ENCODE results near the gene CATSPERE.

The CATSPERE gene

DNA sequence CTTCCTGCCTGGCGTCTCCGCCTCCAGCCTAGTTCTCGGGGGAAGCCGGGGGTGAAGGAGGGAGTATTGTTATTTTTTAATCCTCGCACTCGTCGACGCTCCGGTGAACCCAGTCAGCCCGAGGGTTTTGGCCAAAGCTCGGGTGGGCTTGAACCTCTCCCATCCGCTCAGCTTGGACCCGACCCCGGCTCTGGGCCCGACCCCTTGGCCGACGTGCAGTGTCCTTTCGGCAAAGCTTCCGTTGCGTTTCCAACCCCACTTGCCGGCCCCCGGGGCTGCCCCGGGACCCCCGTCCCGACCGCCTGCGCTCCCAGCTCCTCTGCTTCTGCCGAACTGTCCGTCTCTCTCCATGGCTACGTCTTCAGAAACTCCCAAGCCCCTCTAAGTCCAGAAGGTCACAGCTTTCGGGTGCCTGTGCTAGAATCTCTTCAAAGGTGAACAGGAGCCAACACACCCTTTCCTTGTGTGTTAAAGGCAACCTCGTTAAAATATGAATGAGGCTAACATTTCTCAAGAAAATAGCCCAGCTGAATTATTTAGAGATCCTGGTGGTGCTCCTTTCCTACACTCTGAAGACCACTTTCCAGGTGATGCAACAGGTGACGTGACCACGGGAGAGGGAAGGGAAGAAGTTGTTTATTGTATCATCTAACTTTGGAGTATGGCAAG, 192.5 kb downstream of the CATSPERE start:
- peaks cover 54% of the 10 kb centered on the region for H3K79me2 ChIP-seq (ENCODE audit: low read length)

DNA sequence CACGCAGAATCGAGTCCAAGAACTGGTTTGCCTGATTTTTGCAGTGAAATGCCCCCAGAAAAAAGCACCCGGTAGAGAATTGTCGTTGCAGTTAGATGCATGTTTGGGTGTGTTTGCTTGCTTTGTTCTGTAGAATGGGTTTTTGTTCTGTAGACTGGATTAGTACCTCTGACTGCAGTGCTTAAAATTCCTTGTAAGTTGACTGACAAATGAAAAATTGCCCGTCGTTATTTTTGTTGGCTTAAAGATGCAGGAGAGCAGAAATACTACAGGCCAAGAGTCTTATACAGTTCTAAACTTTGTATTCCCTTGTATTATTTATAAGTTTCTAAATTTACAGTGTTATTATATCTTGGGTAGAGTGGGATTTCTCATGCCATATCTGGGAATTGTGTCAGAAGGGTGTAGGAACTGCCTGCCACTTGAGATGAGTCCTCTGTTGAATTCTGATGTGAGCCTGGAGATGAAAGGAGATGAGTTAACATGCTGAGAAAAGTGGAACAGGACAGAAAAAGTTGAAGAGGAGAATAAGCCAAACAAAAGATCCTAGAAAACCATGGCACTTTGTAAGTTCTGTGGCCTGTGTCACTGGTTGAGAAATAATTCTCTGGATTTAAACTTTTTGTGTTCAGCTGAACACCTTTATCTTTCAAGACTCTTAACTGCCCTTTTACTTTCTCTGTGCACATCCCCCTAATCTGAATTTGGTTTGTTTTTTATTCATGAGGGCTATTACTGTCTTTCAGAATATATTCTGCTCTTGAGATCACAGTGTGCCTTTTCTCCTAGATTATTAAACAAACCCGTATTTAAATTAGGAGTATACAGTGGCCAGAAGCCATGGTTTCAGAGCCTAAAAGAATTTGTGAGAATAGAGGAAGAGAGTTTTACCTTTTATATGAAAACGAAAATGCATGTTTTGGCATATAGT, 193.3 kb downstream of the CATSPERE start:
- no peaks in the 10 kb centered on the region for H3K9me2 ChIP-seq (replicated peaks; ENCODE audit: insufficient read depth, low read length)
- TF ChIP-seq EZH2 (optimal IDR thresholded peaks at IDR 0.05; ENCODE audit: low read depth, low read length) (no peak), CTCF (IDR thresholded peaks at IDR 0.05; ENCODE audit: low read length) (no peak), EZH2phosphoT487 (IDR thresholded peaks at IDR 0.05; ENCODE audit: low read length) (no peak)
- H2AFZ ChIP-seq (ENCODE audit: low read length): peak overlapping the region; percentile 63; the same call in 1 of the 2 replicates
- peak; percentile 9 for DNase-seq
- H3K27me3 ChIP-seq (replicated peaks; ENCODE audit: insufficient read depth, low read length): no peaks in the 10 kb centered on the region
- H3K27ac ChIP-seq (ENCODE audit: low read length): no peak overlapping the region
- H3F3A ChIP-seq (ENCODE audit: insufficient read depth, low read length): no peaks in the 10 kb centered on the region
- H3K9ac ChIP-seq (ENCODE audit: low read length): peak overlapping the region; percentile 72; the same call in 1 of the 2 replicates
- peaks cover 19% of the 10 kb centered on the region for H3K4me1 ChIP-seq (ENCODE audit: low read length)
- peaks cover 62% of the 10 kb centered on the region for H3K79me2 ChIP-seq (ENCODE audit: low read length)
- H4K20me1 ChIP-seq (ENCODE audit: insufficient read depth, low read length): no peaks in the 10 kb centered on the region
- H3K36me3 ChIP-seq (replicated peaks; ENCODE audit: insufficient read depth, low read length): no peaks in the 10 kb centered on the region
- H3K9me3 ChIP-seq (replicated peaks; ENCODE audit: insufficient read depth, low read length): no peaks in the 10 kb centered on the region
- H3K4me3 ChIP-seq (ENCODE audit: low read length): peak overlapping the region; percentile 72
- peak overlapping the region; percentile 79 for H3K4me2 ChIP-seq (ENCODE audit: low read depth, low read length)

More for the DNA sequence above, 192.5 kb downstream of the CATSPERE start:
- Histone ChIP-seq H3K9me3 (replicated peaks; ENCODE audit: insufficient read depth, low read length) (no peaks in the 10 kb centered on the region), H3F3A (ENCODE audit: insufficient read depth, low read length) (no peaks in the 10 kb centered on the region), H3K9ac (ENCODE audit: low read length) (peak overlapping the region; percentile 72), H3K9me2 (replicated peaks; ENCODE audit: insufficient read depth, low read length) (no peaks in the 10 kb centered on the region), H3K36me3 (replicated peaks; ENCODE audit: insufficient read depth, low read length) (no peaks in the 10 kb centered on the region), H4K20me1 (ENCODE audit: insufficient read depth, low read length) (no peaks in the 10 kb centered on the region), H3K4me3 (ENCODE audit: low read length) (peak overlapping the region; percentile 72), H3K27ac (ENCODE audit: low read length) (peak overlapping the region; percentile 53; the same call in 1 of the 2 replicates), H3K4me2 (ENCODE audit: low read depth, low read length) (peak overlapping the region; percentile 79), H3K4me1 (ENCODE audit: low read length) (peaks cover 19% of the 10 kb centered on the region), H2AFZ (ENCODE audit: low read length) (peak overlapping the region; percentile 63), H3K27me3 (replicated peaks; ENCODE audit: insufficient read depth, low read length) (no peaks in the 10 kb centered on the region)
- DNase-seq: peak; percentile 9
- TF ChIP-seq CTCF (IDR thresholded peaks at IDR 0.05; ENCODE audit: low read length): no peak
- TF ChIP-seq EZH2phosphoT487 (IDR thresholded peaks at IDR 0.05; ENCODE audit: low read length): no peak
- no peak for TF ChIP-seq EZH2 (optimal IDR thresholded peaks at IDR 0.05; ENCODE audit: low read depth, low read length)

DNA sequence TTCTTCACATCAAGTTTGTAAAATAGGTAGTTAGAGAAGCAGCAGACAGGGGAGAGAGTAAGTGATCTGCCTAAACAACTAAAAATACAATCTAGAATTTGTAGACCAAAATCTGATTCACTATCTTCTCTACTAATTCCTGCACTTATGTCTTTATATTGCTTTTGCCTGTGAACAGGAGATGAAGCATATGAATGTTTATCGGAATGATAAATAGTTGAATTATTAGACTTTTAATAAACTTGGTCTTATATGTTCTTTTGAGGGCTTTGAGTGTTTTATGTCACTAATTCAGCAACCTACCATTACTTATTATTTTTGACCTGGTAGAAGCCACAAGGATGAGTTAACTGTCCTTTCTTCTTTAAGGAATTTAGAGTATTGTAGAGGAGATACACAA, 194.1 kb downstream of the CATSPERE start:
- TF ChIP-seq EZH2phosphoT487 (IDR thresholded peaks at IDR 0.05; ENCODE audit: low read length) (no peak), EZH2 (optimal IDR thresholded peaks at IDR 0.05; ENCODE audit: low read depth, low read length) (no peak), CTCF (IDR thresholded peaks at IDR 0.05; ENCODE audit: low read length) (no peak)

More for the DNA sequence above, 194.1 kb downstream of the CATSPERE start:
- H3K79me2 ChIP-seq (ENCODE audit: low read length): peaks cover 70% of the 10 kb centered on the region
- peak overlapping the region; percentile 72; the same call in 1 of the 2 replicates for H3K4me3 ChIP-seq (ENCODE audit: low read length)
- H3K4me1 ChIP-seq (ENCODE audit: low read length): peaks cover 19% of the 10 kb centered on the region
- no peaks in the 10 kb centered on the region for H3K9me3 ChIP-seq (replicated peaks; ENCODE audit: insufficient read depth, low read length)
- H3K9ac ChIP-seq (ENCODE audit: low read length): no peak overlapping the region
- H3K9me2 ChIP-seq (replicated peaks; ENCODE audit: insufficient read depth, low read length): no peaks in the 10 kb centered on the region
- no peak overlapping the region for H3K27ac ChIP-seq (ENCODE audit: low read length)
- H3F3A ChIP-seq (ENCODE audit: insufficient read depth, low read length): no peaks in the 10 kb centered on the region
- no peak for DNase-seq
- no peaks in the 10 kb centered on the region; the same call in 1 of the 2 replicates for H3K36me3 ChIP-seq (replicated peaks; ENCODE audit: insufficient read depth, low read length)
- H4K20me1 ChIP-seq (ENCODE audit: insufficient read depth, low read length): no peaks in the 10 kb centered on the region
- peak overlapping the region; percentile 79 for H3K4me2 ChIP-seq (ENCODE audit: low read depth, low read length)
- no peak overlapping the region for H2AFZ ChIP-seq (ENCODE audit: low read length)
- H3K27me3 ChIP-seq (replicated peaks; ENCODE audit: insufficient read depth, low read length): no peaks in the 10 kb centered on the region

Data from MM.1S (cell line).